ENCODE data around the gene DPH5. TPM values are rescaled to one million over a fixed set of nuclear protein-coding genes. Genes with fewer than 3 reads are reported as not detected.

The DPH5 gene
- total RNA-seq, 1 experiment from 2014 or later, result 25.8 TPM

GRCh38 chr1:100972185-100972584, 53.4 kb downstream of the DPH5 start:
- no TSS peak for BruUV-seq (replicated peaks)
- no peaks in the 10 kb centered on the region for H3K9me3 Mint-ChIP-seq (ENCODE audit: low read depth, unreplicated experiment)
- no peaks in the 10 kb centered on the region for H3K27me3 Mint-ChIP-seq (ENCODE audit: unreplicated experiment)
- no peak overlapping the region for H3K4me3 Mint-ChIP-seq (ENCODE audit: low read depth, unreplicated experiment)
- CTCF ChIA-PET, result no interaction called here
- no peak overlapping the region for H3K27ac Mint-ChIP-seq (ENCODE audit: unreplicated experiment)
- H3K36me3 Mint-ChIP-seq (ENCODE audit: insufficient read depth, unreplicated experiment), result peaks cover 13% of the 10 kb centered on the region
- intact Hi-C loops (cut with micrococcal nuclease; ENCODE audit: unreplicated experiment), result no loop called here
- no peak for TF ChIP-seq CTCF (IDR thresholded peaks at IDR 0.05; ENCODE audit: unreplicated experiment)
- H3K4me1 Mint-ChIP-seq (ENCODE audit: low read depth, unreplicated experiment), result no peaks in the 10 kb centered on the region
- no peak for DNase-seq

- intact Hi-C loops (cut with micrococcal nuclease; ENCODE audit: unreplicated experiment), result no loop called here
- Mint-ChIP-seq H3K36me3 (ENCODE audit: insufficient read depth, unreplicated experiment) (peaks cover 13% of the 10 kb centered on the region), H3K27me3 (ENCODE audit: unreplicated experiment) (no peaks in the 10 kb centered on the region), H3K27ac (ENCODE audit: unreplicated experiment) (no peak overlapping the region), H3K4me1 (ENCODE audit: low read depth, unreplicated experiment) (no peaks in the 10 kb centered on the region), H3K4me3 (ENCODE audit: low read depth, unreplicated experiment) (no peak overlapping the region), H3K9me3 (ENCODE audit: low read depth, unreplicated experiment) (no peaks in the 10 kb centered on the region)
- CTCF ChIA-PET, result no interaction called here
- BruUV-seq (replicated peaks), result no TSS peak
- no peak for TF ChIP-seq CTCF (IDR thresholded peaks at IDR 0.05; ENCODE audit: unreplicated experiment)
- no peak for DNase-seq
Measured at GRCh38 chr1:100971021-100971420, 54.6 kb downstream of the DPH5 start.

GRCh38 chr1:100969327-100969726, 56.3 kb downstream of the DPH5 start:
- Mint-ChIP-seq H3K4me1 (ENCODE audit: low read depth, unreplicated experiment) (no peaks in the 10 kb centered on the region), H3K27ac (ENCODE audit: unreplicated experiment) (no peak overlapping the region), H3K9me3 (ENCODE audit: low read depth, unreplicated experiment) (no peaks in the 10 kb centered on the region), H3K4me3 (ENCODE audit: low read depth, unreplicated experiment) (no peak overlapping the region), H3K27me3 (ENCODE audit: unreplicated experiment) (no peaks in the 10 kb centered on the region), H3K36me3 (ENCODE audit: insufficient read depth, unreplicated experiment) (peaks cover 4% of the 10 kb centered on the region)
- intact Hi-C loops (cut with micrococcal nuclease; ENCODE audit: unreplicated experiment), result no loop called here
- BruUV-seq (replicated peaks), result no TSS peak
- CTCF ChIA-PET, result no interaction called here
- TF ChIP-seq CTCF (IDR thresholded peaks at IDR 0.05; ENCODE audit: unreplicated experiment), result no peak
- DNase-seq, result no peak

- DNase-seq, result no peak
- no peak overlapping the region for H3K4me3 Mint-ChIP-seq (ENCODE audit: low read depth, unreplicated experiment)
- CTCF ChIA-PET, result no interaction called here
- BruUV-seq (replicated peaks), result no TSS peak
- intact Hi-C loops (cut with micrococcal nuclease; ENCODE audit: unreplicated experiment), result no loop called here
- no peak for TF ChIP-seq CTCF (IDR thresholded peaks at IDR 0.05; ENCODE audit: unreplicated experiment)
- no peaks in the 10 kb centered on the region for H3K27me3 Mint-ChIP-seq (ENCODE audit: unreplicated experiment)
- H3K27ac Mint-ChIP-seq (ENCODE audit: unreplicated experiment), result no peak overlapping the region
- no peaks in the 10 kb centered on the region for H3K36me3 Mint-ChIP-seq (ENCODE audit: insufficient read depth, unreplicated experiment)
- no peaks in the 10 kb centered on the region for H3K4me1 Mint-ChIP-seq (ENCODE audit: low read depth, unreplicated experiment)
- no peaks in the 10 kb centered on the region for H3K9me3 Mint-ChIP-seq (ENCODE audit: low read depth, unreplicated experiment)
Measured at GRCh38 chr1:100968621-100969020, 57.0 kb downstream of the DPH5 start.

GRCh38 chr1:100960098-100960497, 65.5 kb downstream of the DPH5 start:
- no peaks in the 10 kb centered on the region for H3K27me3 Mint-ChIP-seq (ENCODE audit: unreplicated experiment)
- intact Hi-C loops (cut with micrococcal nuclease; ENCODE audit: unreplicated experiment), result no loop called here

More at GRCh38 chr1:100960098-100960497, 65.5 kb downstream of the DPH5 start:
- H3K36me3 Mint-ChIP-seq (ENCODE audit: insufficient read depth, unreplicated experiment), result no peaks in the 10 kb centered on the region
- no TSS peak for BruUV-seq (replicated peaks)
- DNase-seq, result no peak
- no peak overlapping the region for H3K4me3 Mint-ChIP-seq (ENCODE audit: low read depth, unreplicated experiment)
- TF ChIP-seq CTCF (IDR thresholded peaks at IDR 0.05; ENCODE audit: unreplicated experiment), result no peak
- H3K4me1 Mint-ChIP-seq (ENCODE audit: low read depth, unreplicated experiment), result no peaks in the 10 kb centered on the region
- no peak overlapping the region for H3K27ac Mint-ChIP-seq (ENCODE audit: unreplicated experiment)
- CTCF ChIA-PET, result no interaction called here
- no peaks in the 10 kb centered on the region for H3K9me3 Mint-ChIP-seq (ENCODE audit: low read depth, unreplicated experiment)
